HCT116 (cell line): Measurements from ENCODE around the gene CLEC3B. TPM values are rescaled to one million over a fixed set of nuclear protein-coding genes. Genes with fewer than 3 reads are reported as not detected.
A peak's percentile ranks its signal among the peaks of the same experiment; 100 is the strongest.

Source experiments
- ATAC-seq: fragments of 200-7000 bp; cut with Tn5 transposase; 2 replicates; pipeline ENCODE4 v1.9.1; 2020; ENCODE audit warnings: mild to moderate bottlenecking, moderate library complexity
- BruUV-seq: library from RNA; stranded (reverse); fragments of 400-500 nt; replicated peaks from 2 replicates; lab custom pipeline; 2021; lab: Mats Ljungman, UMichigan
- CTCF ChIA-PET: fragments of 300-600 bp; sonication (Branson Sonifier 250); formaldehyde crosslinking; loops from one replicate; lab custom pipeline; 2021; ENCODE audit warnings: antibody characterized with exemption; lab: Charles Lee
- POLR2A ChIA-PET: fragments of 300-600, 350-600 bp; sonication (Branson Sonifier 250); formaldehyde crosslinking; loops from one replicate; lab custom pipeline; 2021; ENCODE audit warnings: antibody characterized with exemption; lab: Charles Lee
- RAD21 ChIA-PET, 2 experiments: fragments of 300-600 bp; sonication (Branson Sonifier 250); formaldehyde crosslinking; loops; one replicate each; lab custom pipeline; 2023; ENCODE audit warnings: low total read pairs in 2 of 2; ENCODE audit not compliant: uncharacterized antibody in 2 of 2, unreplicated experiment in 2 of 2, low non-redundant PET in 1 of 2; lab: Charles Lee
- DNase-seq: peaks from one replicate; pipeline ENCODE4 v3.0.0-alpha.2; 2010; ENCODE audit warnings: low read depth, low spot score
- H2AFZ ChIP-seq: fragments of 200-600 bp; shearing (Covaris generic), sonication (generic); 2 replicates; pipeline ENCODE4 v1.6.1; 2017; ENCODE audit warnings: low read depth, mixed run types, mixed read lengths, antibody characterized with exemption, low read length; ENCODE audit not compliant: poor library complexity, severe bottlenecking
- H3K27ac ChIP-seq: 2 replicates; pipeline ENCODE4 v1.5.1; 2012; ENCODE audit warnings: low read depth, low read length
- H3K27me3 ChIP-seq: fragments of 200-600 bp; sonication (generic); 2 replicates; pipeline ENCODE4 v1.6.1; 2016; ENCODE audit warnings: mixed run types, low read length, mixed read lengths; ENCODE audit not compliant: insufficient read depth
- H3K36me3 ChIP-seq, 2 experiments: fragments of 200-500 bp in 1 of 2; fragments of 200-600 bp in 1 of 2; sonication (Bioruptor generic) in 1 of 2; sonication (generic) in 1 of 2; 2 replicates each; pipeline versions ENCODE4 v1.5.1 to v1.6.1; 2014 to 2016; ENCODE audit warnings: low read length in 2 of 2, inconsistent platforms in 1 of 2, mixed read lengths in 1 of 2, mixed run types in 1 of 2; ENCODE audit not compliant: insufficient read depth in 2 of 2, control insufficient read depth in 1 of 2
- H3K4me1 ChIP-seq, 2 experiments: fragments of 200-600 bp in 1 of 2; sonication (generic) in 1 of 2; 2 replicates each; pipeline versions ENCODE4 v1.5.1 to v1.6.1; 2012 to 2017; ENCODE audit warnings: low read length in 2 of 2, inconsistent platforms in 1 of 2, mild to moderate bottlenecking in 1 of 2, mixed read lengths in 1 of 2, mixed run types in 1 of 2, moderate library complexity in 1 of 2; ENCODE audit not compliant: insufficient read depth in 2 of 2, control insufficient read depth in 1 of 2
- H3K4me2 ChIP-seq: fragments of 200-600 bp; sonication (generic); 2 replicates; pipeline ENCODE4 v1.6.1; 2017; ENCODE audit warnings: mixed run types, low read length, mixed read lengths
- H3K4me3 ChIP-seq, 2 experiments: fragments of 200-600 bp in 1 of 2; sonication (generic) in 1 of 2; replicated peaks in 1 of 2; 2 replicates each; pipeline ENCODE4 v1.5.1; 2011 to 2016; ENCODE audit warnings: low read length in 2 of 2, control low read depth in 1 of 2, low read depth in 1 of 2, mild to moderate bottlenecking in 1 of 2, mixed read lengths in 1 of 2, mixed run types in 1 of 2
- H3K79me2 ChIP-seq: fragments of 200-600 bp; sonication (generic); 2 replicates; pipeline ENCODE4 v1.6.1; 2017; ENCODE audit warnings: mild to moderate bottlenecking, mixed run types, low read length, moderate library complexity, mixed read lengths; ENCODE audit not compliant: insufficient read depth
- H3K9ac ChIP-seq: fragments of 200-600 bp; sonication (generic); 2 replicates; pipeline ENCODE4 v1.6.1; 2016; ENCODE audit warnings: low read length, mixed read lengths
- H3K9me2 ChIP-seq: fragments of 200-600 bp; sonication (generic), shearing (Covaris generic); 2 replicates; pipeline ENCODE4 v1.6.1; 2017; ENCODE audit warnings: mixed run types, mild to moderate bottlenecking, moderate library complexity; ENCODE audit not compliant: insufficient read depth
- H3K9me3 ChIP-seq, 2 experiments: fragments of 200-500 bp in 1 of 2; fragments of 200-600 bp in 1 of 2; sonication (Bioruptor generic) in 1 of 2; sonication (generic) in 1 of 2; 2 replicates each; pipeline ENCODE4 v1.6.1; 2014 to 2017; ENCODE audit warnings: low read length in 2 of 2, mixed read lengths in 2 of 2, inconsistent platforms in 1 of 2, low read depth in 1 of 2, mild to moderate bottlenecking in 1 of 2, mixed run types in 1 of 2, moderate library complexity in 1 of 2; ENCODE audit not compliant: control insufficient read depth in 1 of 2, insufficient read depth in 1 of 2
- H4K20me1 ChIP-seq: fragments of 200-600 bp; sonication (generic), shearing (Covaris generic); 2 replicates; pipeline ENCODE4 v1.6.1; 2017; ENCODE audit warnings: mixed run types, mild to moderate bottlenecking, moderate library complexity; ENCODE audit not compliant: insufficient read depth
- CBX3 ChIP-seq: IDR thresholded peaks from 2 replicates; pipeline ENCODE4 v1.6.1; 2012; ENCODE audit warnings: low read depth
- EGR1 ChIP-seq: IDR thresholded peaks from 2 replicates; pipeline ENCODE4 v1.6.1; 2012; ENCODE audit warnings: low read depth
- ELF1 ChIP-seq: IDR thresholded peaks from 2 replicates; pipeline ENCODE4 v1.6.1; 2012; ENCODE audit warnings: low read depth, borderline replicate concordance
- EZH2phosphoT487 ChIP-seq: fragments of 200-600 bp; IDR thresholded peaks from 2 replicates; pipeline ENCODE4 v1.6.1; 2018; ENCODE audit warnings: antibody characterized with exemption, borderline replicate concordance
- FOSL1 ChIP-seq: IDR thresholded peaks from 2 replicates; pipeline ENCODE4 v1.6.1; 2012; ENCODE audit warnings: low read depth
- JUND ChIP-seq: IDR thresholded peaks from 2 replicates; pipeline ENCODE4 v1.6.1; 2012
- POLR2A ChIP-seq: IDR thresholded peaks from 2 replicates; pipeline ENCODE4 v1.7.0; 2011; ENCODE audit warnings: borderline replicate concordance; ENCODE audit not compliant: insufficient read depth, insufficient read length; ENCODE audit errors: extremely low read depth
- RAD21 ChIP-seq: IDR thresholded peaks from 2 replicates; pipeline ENCODE4 v1.6.1; 2012; ENCODE audit warnings: low read depth, mild to moderate bottlenecking
- SRF ChIP-seq: IDR thresholded peaks from 2 replicates; pipeline ENCODE4 v1.6.1; 2012; ENCODE audit warnings: low read depth
- YY1 ChIP-seq: IDR thresholded peaks from 2 replicates; pipeline ENCODE4 v1.6.1; 2011; ENCODE audit warnings: low read length, low read depth, moderate library complexity, mild to moderate bottlenecking; ENCODE audit not compliant: insufficient replicate concordance; ENCODE audit errors: extremely low read depth
- ZFX ChIP-seq: fragments of 450-650 bp; IDR thresholded peaks from 2 replicates; pipeline ENCODE4 v1.6.1; 2017
- intact Hi-C: fragments of 100-400 bp; cut with micrococcal nuclease; formaldehyde crosslinking; loops from 2 replicates; pipeline ENCODE4 v1.10.0; 2022
- total RNA-seq: library from RNA; stranded (reverse); gene quantifications from one replicate; pipeline ENCODE4 v1.2.1, GENCODE V29; 2021; ENCODE audit not compliant: unreplicated experiment
- TF ChIP-seq, protein P1 (sequence below), 3 experiments: fragments of 200-600 bp in 1 of 3; sonication (generic) in 1 of 3; IDR thresholded peaks in 2 of 3; conservative IDR thresholded peaks in 1 of 3; 2 replicates each; pipeline ENCODE4 v1.5.1; 2012 to 2017; ENCODE audit warnings: low read depth in 2 of 3, low read length in 2 of 3, antibody characterized with exemption in 1 of 3, borderline replicate concordance in 1 of 3, control low read depth in 1 of 3, mild to moderate bottlenecking in 1 of 3, mixed read lengths in 1 of 3, mixed run types in 1 of 3, moderate library complexity in 1 of 3; ENCODE audit not compliant: insufficient read depth in 1 of 3
- TF ChIP-seq, protein P2 (sequence below): IDR thresholded peaks from 2 replicates; pipeline ENCODE4 v1.6.1; 2012

CLEC3B gene
- total RNA-seq, 1 experiment from 2014 or later: 0.57 TPM

DNA sequence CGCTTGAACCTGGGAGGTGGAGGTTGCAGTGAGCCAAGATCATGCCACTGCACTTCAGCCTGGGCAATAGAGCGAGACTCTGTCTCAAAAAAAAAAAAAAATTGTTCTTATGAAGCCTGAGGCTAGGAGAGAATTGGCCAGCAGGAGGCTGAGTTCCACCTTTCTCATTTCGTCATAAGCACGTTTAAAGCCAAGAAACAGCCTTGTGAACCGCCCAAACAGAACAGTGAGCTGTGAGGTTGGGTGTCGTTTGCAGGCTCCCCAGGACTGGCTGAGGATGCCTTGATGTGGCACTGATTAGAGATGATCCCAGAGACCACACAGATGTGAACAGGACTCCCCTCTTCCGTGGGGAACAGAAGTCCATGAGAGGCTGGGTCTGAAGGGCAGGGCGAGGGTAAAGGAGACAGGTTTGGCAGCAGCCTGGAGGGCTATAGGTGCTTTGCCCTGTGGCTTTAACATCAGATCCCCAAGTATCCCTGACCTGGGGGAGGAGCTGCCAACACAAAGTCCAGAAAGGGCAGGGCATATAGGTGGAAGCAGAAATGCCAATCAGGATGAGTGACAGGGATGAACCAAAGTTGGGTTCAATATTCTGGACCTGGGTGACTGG, 52.9 kb downstream of the CLEC3B start:
- Histone ChIP-seq H3K4me1 (peaks cover 0 to 10% of the 10 kb centered on the region in 2 experiments; a peak in 3 of 4 replicates), H3K4me3 (no peak overlapping the region), H4K20me1 (no peaks in the 10 kb centered on the region), H3K27me3 (no peaks in the 10 kb centered on the region), H3K79me2 (peaks cover 2% of the 10 kb centered on the region; the same call in 1 of the 2 replicates), H3K9me3 (no peaks in the 10 kb centered on the region), H3K9me2 (no peaks in the 10 kb centered on the region), H3K36me3 (peaks cover under 1 to 13% of the 10 kb centered on the region in 2 experiments; a peak in 3 of 4 replicates), H3K9ac (no peak overlapping the region), H3K27ac (no peak overlapping the region), H2AFZ (no peak overlapping the region), H3K4me2 (no peak overlapping the region)
- RAD21 ChIA-PET: no interaction called here
- TF ChIP-seq SRF (no peak), RAD21 (peak; percentile 48), ELF1 (no peak)
- TF ChIP-seq, protein P1, sequence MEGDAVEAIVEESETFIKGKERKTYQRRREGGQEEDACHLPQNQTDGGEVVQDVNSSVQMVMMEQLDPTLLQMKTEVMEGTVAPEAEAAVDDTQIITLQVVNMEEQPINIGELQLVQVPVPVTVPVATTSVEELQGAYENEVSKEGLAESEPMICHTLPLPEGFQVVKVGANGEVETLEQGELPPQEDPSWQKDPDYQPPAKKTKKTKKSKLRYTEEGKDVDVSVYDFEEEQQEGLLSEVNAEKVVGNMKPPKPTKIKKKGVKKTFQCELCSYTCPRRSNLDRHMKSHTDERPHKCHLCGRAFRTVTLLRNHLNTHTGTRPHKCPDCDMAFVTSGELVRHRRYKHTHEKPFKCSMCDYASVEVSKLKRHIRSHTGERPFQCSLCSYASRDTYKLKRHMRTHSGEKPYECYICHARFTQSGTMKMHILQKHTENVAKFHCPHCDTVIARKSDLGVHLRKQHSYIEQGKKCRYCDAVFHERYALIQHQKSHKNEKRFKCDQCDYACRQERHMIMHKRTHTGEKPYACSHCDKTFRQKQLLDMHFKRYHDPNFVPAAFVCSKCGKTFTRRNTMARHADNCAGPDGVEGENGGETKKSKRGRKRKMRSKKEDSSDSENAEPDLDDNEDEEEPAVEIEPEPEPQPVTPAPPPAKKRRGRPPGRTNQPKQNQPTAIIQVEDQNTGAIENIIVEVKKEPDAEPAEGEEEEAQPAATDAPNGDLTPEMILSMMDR (IDR thresholded peaks at IDR 0.05 in 2 of 3, conservative IDR thresholded peaks at IDR 0.05 in 1 of 3; ENCODE audit: borderline replicate concordance in 1 of 3, insufficient read depth in 1 of 3, low read depth in 2 of 3, low read length in 2 of 3): peak in 2 of 3 experiments; percentile 30 to 42; a peak in 3 of 6 replicates
- intact Hi-C loops: no loop called here
- CTCF ChIA-PET: interaction anchor here (0.8 to 1.4 kb wide), 4 partner anchors 24 to 131 kb away, joined by 3 to 6 read pairs (median 4); no protein-coding TSS in a partner anchor
- DNase-seq: peak; percentile 59
- peak; percentile 67 for ATAC-seq
- POLR2A ChIA-PET: interaction anchor here (0.8 kb wide), 1 partner anchor 29 kb away, joined by 3 read pairs; no protein-coding TSS in a partner anchor
- BruUV-seq: no TSS peak

- ChIA-PET RAD21 (no interaction called here), POLR2A (interaction anchor here (0.8 kb wide), 1 partner anchor 28 kb away, joined by 3 read pairs; no protein-coding TSS in a partner anchor), CTCF (interaction anchor here (0.8 to 1.4 kb wide), 4 partner anchors 24 to 131 kb away, joined by 3 to 6 read pairs (median 4); no protein-coding TSS in a partner anchor)
- no peaks in the 10 kb centered on the region for H4K20me1 ChIP-seq
- H3K9ac ChIP-seq: no peak overlapping the region
- no peak for TF ChIP-seq JUND
- TF ChIP-seq FOSL1: no peak
- TF ChIP-seq, protein P2, sequence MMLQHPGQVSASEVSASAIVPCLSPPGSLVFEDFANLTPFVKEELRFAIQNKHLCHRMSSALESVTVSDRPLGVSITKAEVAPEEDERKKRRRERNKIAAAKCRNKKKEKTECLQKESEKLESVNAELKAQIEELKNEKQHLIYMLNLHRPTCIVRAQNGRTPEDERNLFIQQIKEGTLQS: no peak
- TF ChIP-seq EGR1: no peak
- TF ChIP-seq EZH2phosphoT487: no peak
- TF ChIP-seq, protein P1 (IDR thresholded peaks at IDR 0.05 in 2 of 3, conservative IDR thresholded peaks at IDR 0.05 in 1 of 3; ENCODE audit: borderline replicate concordance in 1 of 3, insufficient read depth in 1 of 3, low read depth in 2 of 3, low read length in 2 of 3): no peak
- no peak for TF ChIP-seq ZFX
- TF ChIP-seq SRF: no peak
- TF ChIP-seq YY1: no peak
- TF ChIP-seq RAD21: no peak
- TF ChIP-seq CBX3: no peak
- no peak for TF ChIP-seq POLR2A
- H3K79me2 ChIP-seq: peaks cover 7% of the 10 kb centered on the region; the same call in 1 of the 2 replicates
- H3K27me3 ChIP-seq: no peaks in the 10 kb centered on the region
- H3K4me1 ChIP-seq: peaks cover 0 to 10% of the 10 kb centered on the region in 2 experiments; a peak in 3 of 4 replicates
- H3K9me2 ChIP-seq: no peaks in the 10 kb centered on the region
- ATAC-seq: no peak
- intact Hi-C loops: no loop called here
- BruUV-seq: TSS peak; percentile 0
- no peak overlapping the region for H3K4me2 ChIP-seq
- no peak overlapping the region for H2AFZ ChIP-seq
- no peak overlapping the region for H3K4me3 ChIP-seq
- H3K27ac ChIP-seq: no peak overlapping the region
- no peak for DNase-seq
- peaks cover 6 to 20% of the 10 kb centered on the region in 2 experiments; a peak in 3 of 4 replicates for H3K36me3 ChIP-seq
- no peaks in the 10 kb centered on the region for H3K9me3 ChIP-seq
Observed at GRCh38 chr3:45079715-45080114, 53.6 kb downstream of the CLEC3B start.
